CD4-positive, alpha-beta T cell treated with Interleukin-4 for 1 hour (primary cell): Measurements from ENCODE around the gene DNMT3L.
"Not testable (repeated sequence)": the region's sequence is repeated elsewhere in the genome, so short reads cannot be mapped to it uniquely, and the experiment has no call there.

Source experiments
- DNase-seq, 2 donors: peaks; one replicate each; pipeline ENCODE4 v3.0.0-alpha.2; 2020 to 2022

DNMT3L gene

GRCh38 chr21:44294391-44295162 is 32.9 kb upstream of the DNMT3L start:
- peak; percentile 17 to 36 for DNase-seq

- DNase-seq: peak; percentile 48 to 66
These were observed 32.0 kb upstream of the DNMT3L start for GRCh38 chr21:44293551-44294231.

- no peak for DNase-seq
These were observed 31.1 kb upstream of the DNMT3L start for GRCh38 chr21:44292812-44293195.

GRCh38 chr21:44291936-44292811 is 30.5 kb upstream of the DNMT3L start:
- no peak for DNase-seq

GRCh38 chr21:44291078-44291935 is 29.6 kb upstream of the DNMT3L start:
- no peak for DNase-seq

- DNase-seq: no peak
These were observed 28.8 kb upstream of the DNMT3L start for GRCh38 chr21:44290327-44291077.

- no peak for DNase-seq
These were observed 27.8 kb upstream of the DNMT3L start for GRCh38 chr21:44289381-44290010.

GRCh38 chr21:44288251-44289110 is 26.8 kb upstream of the DNMT3L start:
- DNase-seq: no peak

- no peak for DNase-seq
These were observed 25.3 kb upstream of the DNMT3L start for GRCh38 chr21:44286716-44287632.

GRCh38 chr21:44286086-44286715 is 24.5 kb upstream of the DNMT3L start:
- no peak for DNase-seq

GRCh38 chr21:44285138-44285992 is 23.7 kb upstream of the DNMT3L start, which contains the start of gene AIRE:
Gene AIRE, plus strand, starts transcription at chr21:44285876. Its CDS starts 131 bp downstream, at chr21:44286007.
- DNase-seq: no peak

GRCh38 chr21:44283948-44284347 is 22.3 kb upstream of the DNMT3L start:
- no peak for DNase-seq

GRCh38 chr21:44283211-44283785 is 21.6 kb upstream of the DNMT3L start:
- not testable (repeated sequence) for DNase-seq

GRCh38 chr21:44282370-44282769 is 20.7 kb upstream of the DNMT3L start:
- no peak for DNase-seq

- no peak for DNase-seq
These were observed 20.1 kb upstream of the DNMT3L start for GRCh38 chr21:44281801-44282200.

- no peak for DNase-seq
These were observed 17.9 kb upstream of the DNMT3L start for GRCh38 chr21:44279354-44280260.
